Esophagus squamous epithelium (tissue), 5 donors: ENCODE measurements around the gene C19orf44. TPM values are rescaled to one million over a fixed set of nuclear protein-coding genes. Genes with fewer than 3 reads are reported as not detected.
A peak's percentile ranks its signal among the peaks of the same experiment; 100 is the strongest.
"Not testable (repeated sequence)": the region's sequence is repeated elsewhere in the genome, so short reads cannot be mapped to it uniquely, and the experiment has no call there.

Experiments
- DNase-seq: peaks from one replicate; lab custom pipeline; 2025; lab: John Stamatoyannopoulos, UW
- H3K27ac ChIP-seq, 4 donors: fragments of 200-600 bp; sonication (generic); one replicate each; pipeline ENCODE4 v1.5.1; 2016 to 2019; ENCODE audit warnings: mild to moderate bottlenecking in 1 of 4
- H3K27me3 ChIP-seq, 4 donors: fragments of 200-600 bp; sonication (generic); 1 replicate in 3 of 4; 2 replicates in 1 of 4; pipeline versions ENCODE4 v1.5.1 to v1.6.0; 2017 to 2021; ENCODE audit warnings: antibody characterized with exemption in 1 of 4
- H3K36me3 ChIP-seq, 3 donors: fragments of 200-600 bp; sonication (generic); one replicate each; pipeline ENCODE4 v1.5.1; 2016 to 2019
- H3K4me1 ChIP-seq, 3 donors: fragments of 200-600 bp; sonication (generic); one replicate each; pipeline ENCODE4 v1.5.1; 2017 to 2019
- H3K4me3 ChIP-seq, 4 donors: fragments of 200-600 bp; sonication (generic); 1 replicate in 3 of 4; 2 replicates in 1 of 4; pipeline ENCODE4 v1.5.1; 2016 to 2019; ENCODE audit warnings: mild to moderate bottlenecking in 2 of 4, moderate library complexity in 1 of 4
- H3K9me3 ChIP-seq, 3 donors: fragments of 200-600 bp; sonication (generic); one replicate each; pipeline ENCODE4 v1.5.1; 2016 to 2019
- POLR2A ChIP-seq, 4 donors: fragments of 450-650 bp; IDR thresholded peaks; one replicate each; pipeline ENCODE4 v1.6.1; 2017; ENCODE audit warnings: antibody characterized with exemption in 4 of 4, mild to moderate bottlenecking in 4 of 4, moderate library complexity in 3 of 4
- WGBS, 2 donors: methylation state at CpG; one replicate each; pipeline ENCODE4 v1.1.5; 2018; 5-methylcytosine and 5-hydroxymethylcytosine counted together
- intact Hi-C: fragments of 100-400 bp; cut with DNase I; formaldehyde crosslinking; loops from one replicate; pipeline ENCODE4 v1.15.0; 2022
- total RNA-seq, 4 donors: library from RNA; depleted of rRNA; stranded (reverse); fragments of >200 nt; gene quantifications; one replicate each; pipeline ENCODE4 v1.1.0, GENCODE V29; 2016
- TF ChIP-seq, protein P1 (sequence below), 6 experiments: fragments of 450-650 bp in 4 of 6; fragments of 200-600 bp in 2 of 6; sonication (generic) in 2 of 6; IDR thresholded peaks; one replicate each; pipeline ENCODE4 v1.5.1; 2016 to 2019; ENCODE audit warnings: antibody characterized with exemption in 6 of 6, mild to moderate bottlenecking in 4 of 6, moderate library complexity in 4 of 6
- donor health status: DM: yes; HTN: yes; CAD: no.

C19orf44 gene
- total RNA-seq, 4 donors from 2014 or later = 2.5 to 10.0 (median 4.2) TPM

DNA sequence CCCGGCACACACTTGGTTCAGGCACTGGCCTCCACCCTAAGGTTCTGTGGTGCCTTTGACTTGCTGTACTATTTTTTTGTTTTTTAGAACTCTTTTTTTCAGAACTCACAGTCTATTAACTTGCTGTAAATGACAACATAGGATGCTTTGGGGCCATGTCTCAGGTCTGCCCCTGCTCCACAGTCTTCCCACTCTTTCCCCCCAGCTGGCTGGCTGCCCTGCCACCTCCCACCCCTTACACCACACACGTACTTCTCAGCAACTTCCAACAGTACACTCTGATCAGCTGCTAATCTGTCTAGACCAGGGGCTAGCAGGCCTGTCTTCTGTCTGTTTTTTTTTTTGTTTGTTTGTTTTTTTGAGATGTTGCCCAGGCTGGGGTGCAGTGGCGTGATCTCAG lies 8.1 kb downstream of the C19orf44 start:
- intact Hi-C loops = no loop called here
- TF ChIP-seq POLR2A (IDR thresholded peaks at IDR 0.05) = no peak
- TF ChIP-seq, protein P1, sequence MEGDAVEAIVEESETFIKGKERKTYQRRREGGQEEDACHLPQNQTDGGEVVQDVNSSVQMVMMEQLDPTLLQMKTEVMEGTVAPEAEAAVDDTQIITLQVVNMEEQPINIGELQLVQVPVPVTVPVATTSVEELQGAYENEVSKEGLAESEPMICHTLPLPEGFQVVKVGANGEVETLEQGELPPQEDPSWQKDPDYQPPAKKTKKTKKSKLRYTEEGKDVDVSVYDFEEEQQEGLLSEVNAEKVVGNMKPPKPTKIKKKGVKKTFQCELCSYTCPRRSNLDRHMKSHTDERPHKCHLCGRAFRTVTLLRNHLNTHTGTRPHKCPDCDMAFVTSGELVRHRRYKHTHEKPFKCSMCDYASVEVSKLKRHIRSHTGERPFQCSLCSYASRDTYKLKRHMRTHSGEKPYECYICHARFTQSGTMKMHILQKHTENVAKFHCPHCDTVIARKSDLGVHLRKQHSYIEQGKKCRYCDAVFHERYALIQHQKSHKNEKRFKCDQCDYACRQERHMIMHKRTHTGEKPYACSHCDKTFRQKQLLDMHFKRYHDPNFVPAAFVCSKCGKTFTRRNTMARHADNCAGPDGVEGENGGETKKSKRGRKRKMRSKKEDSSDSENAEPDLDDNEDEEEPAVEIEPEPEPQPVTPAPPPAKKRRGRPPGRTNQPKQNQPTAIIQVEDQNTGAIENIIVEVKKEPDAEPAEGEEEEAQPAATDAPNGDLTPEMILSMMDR (IDR thresholded peaks at IDR 0.05) = no peak
- Histone ChIP-seq H3K27ac (no peak overlapping the region), H3K9me3 (no peaks in the 10 kb centered on the region), H3K27me3 (no peaks in the 10 kb centered on the region), H3K4me3 (no peak overlapping the region), H3K4me1 (peaks cover 0 to 5% (median 0%) of the 10 kb centered on the region in 3 donors), H3K36me3 (peaks cover 0 to 87% (median 5%) of the 10 kb centered on the region in 3 donors)
- 69 to 75% methylated on average over 3 of the region's 3 CpGs for WGBS, 2 donors
- no peak for DNase-seq

DNA sequence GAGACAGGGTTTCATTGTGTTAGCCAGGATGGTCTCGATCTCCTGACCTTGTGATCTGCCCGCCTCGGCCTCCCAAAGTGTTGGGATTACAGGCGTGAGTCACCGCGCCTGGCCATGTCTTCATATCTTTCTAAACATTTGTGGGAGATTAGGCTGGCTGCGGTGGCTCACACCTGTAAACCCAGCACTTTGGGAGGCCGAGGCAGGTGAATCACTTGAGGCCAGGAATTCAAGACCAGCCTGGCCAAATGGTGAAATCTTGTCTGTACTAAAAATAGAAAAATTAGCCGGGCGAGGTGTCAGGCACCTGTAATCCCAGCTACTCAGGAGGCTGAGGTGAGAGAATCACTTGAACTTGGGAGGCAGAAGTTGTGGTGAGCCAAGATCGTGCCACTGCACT lies 10.0 kb downstream of the C19orf44 start:
- WGBS, 2 donors = 90 to 95% methylated on average over 5 to 11 of the region's 11 CpGs
- H3K4me3 ChIP-seq, DNase-seq, intact Hi-C loops, H3K27ac ChIP-seq, H3K9me3 ChIP-seq, H3K27me3 ChIP-seq: not testable (repeated sequence)
- peaks cover 0 to 96% (median 13%) of the 10 kb centered on the region in 3 donors for H3K36me3 ChIP-seq
- peaks cover 0 to 17% (median 0%) of the 10 kb centered on the region in 3 donors for H3K4me1 ChIP-seq

DNA sequence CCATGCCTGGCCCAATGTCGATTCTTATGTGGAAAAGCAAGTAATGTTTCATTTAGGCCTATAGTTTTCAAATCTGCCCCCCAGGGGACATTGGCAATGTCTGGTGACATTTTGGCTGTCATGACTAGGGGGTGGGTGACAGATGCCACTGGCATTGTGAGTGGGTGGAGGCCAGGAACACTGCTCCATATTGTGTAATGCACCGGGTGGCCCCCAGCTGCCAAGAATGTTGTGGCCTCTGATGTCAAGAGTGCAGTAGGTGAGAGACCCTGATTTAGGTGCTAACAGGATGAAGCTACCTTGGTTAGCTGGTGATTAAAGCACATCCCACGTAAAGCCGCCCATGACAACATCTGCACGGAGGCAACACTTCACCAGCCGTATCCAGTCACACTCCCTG lies 10.8 kb downstream of the C19orf44 start:
- Histone ChIP-seq H3K4me3 (no peak overlapping the region), H3K27ac (no peak overlapping the region), H3K27me3 (no peaks in the 10 kb centered on the region), H3K9me3 (no peaks in the 10 kb centered on the region), H3K36me3 (peaks cover 0 to 96% (median 12%) of the 10 kb centered on the region in 3 donors), H3K4me1 (peaks cover 0 to 17% (median 0%) of the 10 kb centered on the region in 3 donors)
- TF ChIP-seq, protein P1 (IDR thresholded peaks at IDR 0.05) = no peak
- TF ChIP-seq POLR2A (IDR thresholded peaks at IDR 0.05) = no peak
- DNase-seq = no peak
- 83 to 92% methylated on average over 6 of the region's 6 CpGs for WGBS, 2 donors
- intact Hi-C loops = no loop called here

DNA sequence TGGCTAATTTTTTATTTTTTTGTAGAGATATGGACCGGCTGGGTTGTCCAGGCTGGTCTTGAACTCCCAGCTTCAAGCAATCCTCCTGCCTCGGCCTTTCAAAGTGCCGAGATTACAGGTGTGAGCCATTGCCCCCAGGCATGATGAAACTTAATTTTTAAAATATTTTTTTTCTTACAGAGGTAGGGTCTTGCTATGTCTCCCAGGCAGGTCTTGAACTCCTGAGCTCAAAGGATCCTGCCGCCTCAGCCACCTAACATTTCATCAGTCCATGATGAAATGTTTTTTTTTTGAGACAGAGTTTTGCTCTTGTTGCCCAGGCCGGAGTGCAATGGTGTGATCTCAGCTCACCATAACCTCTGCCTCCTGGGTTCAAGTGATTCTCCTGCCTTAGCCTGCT lies 12.4 kb downstream of the C19orf44 start:
- no peaks in the 10 kb centered on the region for H3K9me3 ChIP-seq
- H3K27ac ChIP-seq = peak overlapping the region; percentile 30 to 81 (median 62)
- no peaks in the 10 kb centered on the region for H3K27me3 ChIP-seq
- peaks cover 0 to 17% (median 0%) of the 10 kb centered on the region in 3 donors for H3K4me1 ChIP-seq
- TF ChIP-seq, protein P1 (IDR thresholded peaks at IDR 0.05) = no peak
- TF ChIP-seq POLR2A (IDR thresholded peaks at IDR 0.05) = no peak
- intact Hi-C loops = no loop called here
- peaks cover 0 to 96% (median 12%) of the 10 kb centered on the region in 3 donors for H3K36me3 ChIP-seq
- DNase-seq = no peak
- no peak overlapping the region for H3K4me3 ChIP-seq
- 84 to 86% methylated on average over 4 to 5 of the region's 5 CpGs for WGBS, 2 donors

DNA sequence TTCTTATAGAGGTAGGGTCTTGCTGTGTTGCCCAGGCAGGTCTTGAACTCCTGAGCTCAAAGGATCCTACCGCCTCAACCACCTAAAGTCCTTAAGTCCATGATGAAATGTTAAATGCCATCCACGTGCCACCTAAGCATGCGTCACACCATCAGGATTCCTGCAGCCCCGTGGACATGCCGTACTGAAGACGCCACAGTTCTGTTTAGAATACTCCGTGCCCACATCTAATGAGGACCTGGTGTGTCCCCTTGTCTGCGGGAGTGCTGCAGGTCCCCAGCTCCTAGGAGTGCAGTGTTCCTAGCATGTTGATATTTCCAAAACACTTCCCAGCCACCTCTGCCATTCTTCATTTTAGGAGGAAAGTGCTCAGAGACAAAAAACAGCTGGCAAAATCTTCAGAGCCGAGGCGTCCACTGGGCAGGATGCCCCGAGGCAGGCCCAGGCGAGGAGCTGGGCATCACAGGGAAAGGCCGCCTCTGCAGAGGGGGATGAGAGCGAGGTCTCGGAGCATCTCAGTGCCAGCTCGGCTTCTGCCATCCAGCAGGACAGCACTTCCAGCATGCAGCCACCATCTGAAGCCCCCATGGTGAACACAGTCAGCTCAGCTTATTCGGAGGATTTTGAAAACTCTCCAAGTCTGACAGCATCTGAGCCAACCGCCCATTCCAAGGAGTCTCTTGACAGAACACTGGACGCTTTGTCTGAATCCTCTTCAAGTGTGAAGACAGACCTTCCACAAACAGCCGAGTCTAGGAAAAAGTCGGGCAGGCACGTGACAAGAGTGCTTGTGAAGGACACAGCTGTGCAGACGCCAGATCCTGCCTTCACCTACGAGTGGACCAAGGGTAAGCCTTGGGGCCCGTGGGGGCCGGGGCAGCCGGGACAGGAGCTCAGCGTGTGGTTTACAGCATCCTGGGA lies 13.2 kb downstream of the C19orf44 start:
- H3K27ac ChIP-seq = peak overlapping the region; percentile 30 to 81 (median 71)
- WGBS, 2 donors = 84 to 86% methylated on average over 14 to 19 of the region's 28 CpGs
- no peaks in the 10 kb centered on the region for H3K9me3 ChIP-seq
- H3K27me3 ChIP-seq = no peaks in the 10 kb centered on the region
- no peak for DNase-seq
- TF ChIP-seq, protein P1 (IDR thresholded peaks at IDR 0.05) = no peak
- TF ChIP-seq POLR2A (IDR thresholded peaks at IDR 0.05) = no peak
- H3K4me1 ChIP-seq = peaks cover 0 to 17% (median 0%) of the 10 kb centered on the region in 3 donors
- peaks cover 2 to 96% (median 12%) of the 10 kb centered on the region in 3 donors for H3K36me3 ChIP-seq
- peak overlapping the region in 1 of 4 donors; percentile 23 for H3K4me3 ChIP-seq
- intact Hi-C loops = no loop called here

DNA sequence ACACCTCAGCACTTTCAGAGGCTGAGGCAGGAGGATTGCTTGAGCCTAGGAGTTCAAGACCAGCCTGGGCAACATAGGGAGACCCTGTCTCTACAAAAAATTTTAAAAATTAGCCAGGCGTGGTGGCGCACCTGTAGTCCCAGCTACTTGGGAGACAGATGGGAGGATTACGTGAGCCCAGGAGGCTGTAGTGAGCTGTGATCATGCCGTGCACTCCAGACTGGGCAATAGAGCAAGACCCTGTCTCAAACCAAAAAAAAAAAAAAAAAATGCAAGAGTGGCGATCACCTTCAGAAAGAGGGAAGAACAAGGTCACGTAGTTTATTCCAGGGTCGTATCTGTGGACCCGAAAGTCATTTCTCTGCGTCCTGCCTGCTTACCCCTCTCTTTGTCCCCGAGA lies 16.4 kb downstream of the C19orf44 start:
- H3K4me3 ChIP-seq, H3K27me3 ChIP-seq, H3K9me3 ChIP-seq, intact Hi-C loops, H3K27ac ChIP-seq, DNase-seq: not testable (repeated sequence)
- 91 to 95% methylated on average over 10 of the region's 10 CpGs for WGBS, 2 donors
- H3K36me3 ChIP-seq = peaks cover 13 to 100% (median 18%) of the 10 kb centered on the region in 3 donors
- H3K4me1 ChIP-seq = peaks cover 0 to 17% (median 0%) of the 10 kb centered on the region in 3 donors
